ENCODE measurements around the gene KCNAB1. TPM values are rescaled to one million over a fixed set of nuclear protein-coding genes. Genes with fewer than 3 reads are reported as not detected.

KCNAB1 gene
- total and polyA plus RNA-seq, 4 donors = 0.76 to 2.8 (median 1.0) TPM

DNA sequence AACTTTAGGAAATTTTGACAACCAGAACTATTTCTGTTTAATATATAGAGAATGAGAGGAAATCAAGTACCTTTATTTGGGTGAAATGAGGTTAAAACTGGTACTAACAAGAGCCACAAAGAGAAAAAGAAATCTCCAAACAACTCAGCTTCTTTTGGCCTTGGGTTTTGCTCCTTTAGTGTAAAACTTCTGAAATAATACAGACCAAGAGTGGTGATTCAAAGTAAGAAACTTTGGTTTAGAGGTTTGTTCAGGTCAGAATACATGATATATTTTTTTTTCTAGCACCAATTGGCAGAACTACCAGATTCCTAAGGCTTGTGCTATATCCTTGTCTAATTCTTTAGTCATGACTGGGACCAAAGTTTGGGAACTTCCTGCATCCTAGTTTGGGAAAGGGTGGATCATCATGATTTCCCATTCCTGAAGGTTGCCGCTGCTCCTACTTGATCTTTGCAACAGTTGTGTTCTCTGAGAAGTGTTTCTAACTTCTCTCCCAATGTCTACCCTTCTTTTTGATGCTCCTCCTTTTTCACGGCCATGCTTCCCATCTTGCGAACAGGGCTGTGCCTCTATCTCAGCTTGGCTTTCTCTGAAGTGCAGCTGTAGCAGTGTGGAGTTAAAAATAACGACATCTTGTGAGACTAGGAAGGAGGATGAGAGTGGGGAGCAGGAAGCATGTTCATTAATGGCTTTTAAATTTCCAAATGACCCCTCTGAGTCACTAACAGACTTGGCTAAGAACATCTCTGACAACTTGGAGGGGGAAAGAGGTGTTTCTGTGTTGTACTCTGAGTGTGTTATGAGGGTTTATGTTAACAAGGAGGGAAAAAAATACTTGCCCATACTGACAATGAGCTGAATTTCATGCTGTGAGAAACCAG lies 87.7 kb downstream of the KCNAB1 start:
- Histone ChIP-seq H3K36me3 (ENCODE audit: control insufficient read depth in 4 of 4, insufficient read depth in 3 of 4, low read depth in 1 of 4, low read length in 3 of 4) (no peaks in the 10 kb centered on the region), H3K27me3 (ENCODE audit: control insufficient read depth in 4 of 4, insufficient read depth in 4 of 4, low read length in 3 of 4) (no peaks in the 10 kb centered on the region), H3K4me1 (ENCODE audit: control insufficient read depth in 4 of 4, insufficient read depth in 4 of 4, low read length in 3 of 4) (no peaks in the 10 kb centered on the region), H3K27ac (ENCODE audit: low read depth in 1 of 2, low read length in 2 of 2) (no peak overlapping the region), H3K4me3 (ENCODE audit: low read depth in 1 of 3, low read length in 3 of 3) (no peak overlapping the region), H3K9ac (ENCODE audit: low read depth in 1 of 2, low read length in 2 of 2) (no peak overlapping the region), H3K9me3 (ENCODE audit: control insufficient read depth in 4 of 4, low read length in 3 of 4) (no peaks in the 10 kb centered on the region)
- WGBS = 79% methylated on average over 4 of the region's 4 CpGs
- no peak for DNase-seq (ENCODE audit: low spot score)
- TF ChIP-seq SP1 (IDR thresholded peaks at IDR 0.05) (no peak), RAD21 (IDR thresholded peaks at IDR 0.05) (no peak), GABPA (IDR thresholded peaks at IDR 0.05 in 1 of 2, conservative IDR thresholded peaks at IDR 0.05 in 1 of 2) (no peak), FOXA2 (IDR thresholded peaks at IDR 0.05) (no peak), TAF1 (conservative IDR thresholded peaks at IDR 0.05) (no peak), FOXA1 (IDR thresholded peaks at IDR 0.05) (no peak), HNF4A (conservative IDR thresholded peaks at IDR 0.05) (no peak), RXRA (IDR thresholded peaks at IDR 0.05) (no peak), YY1 (IDR thresholded peaks at IDR 0.05) (no peak), NR2F2 (IDR thresholded peaks at IDR 0.05) (no peak), EGR1 (IDR thresholded peaks at IDR 0.05; ENCODE audit: low read depth in 2 of 2) (no peak)
- TF ChIP-seq, protein P1, sequence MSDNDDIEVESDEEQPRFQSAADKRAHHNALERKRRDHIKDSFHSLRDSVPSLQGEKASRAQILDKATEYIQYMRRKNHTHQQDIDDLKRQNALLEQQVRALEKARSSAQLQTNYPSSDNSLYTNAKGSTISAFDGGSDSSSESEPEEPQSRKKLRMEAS (IDR thresholded peaks at IDR 0.05) = no peak
- TF ChIP-seq, protein P2, sequence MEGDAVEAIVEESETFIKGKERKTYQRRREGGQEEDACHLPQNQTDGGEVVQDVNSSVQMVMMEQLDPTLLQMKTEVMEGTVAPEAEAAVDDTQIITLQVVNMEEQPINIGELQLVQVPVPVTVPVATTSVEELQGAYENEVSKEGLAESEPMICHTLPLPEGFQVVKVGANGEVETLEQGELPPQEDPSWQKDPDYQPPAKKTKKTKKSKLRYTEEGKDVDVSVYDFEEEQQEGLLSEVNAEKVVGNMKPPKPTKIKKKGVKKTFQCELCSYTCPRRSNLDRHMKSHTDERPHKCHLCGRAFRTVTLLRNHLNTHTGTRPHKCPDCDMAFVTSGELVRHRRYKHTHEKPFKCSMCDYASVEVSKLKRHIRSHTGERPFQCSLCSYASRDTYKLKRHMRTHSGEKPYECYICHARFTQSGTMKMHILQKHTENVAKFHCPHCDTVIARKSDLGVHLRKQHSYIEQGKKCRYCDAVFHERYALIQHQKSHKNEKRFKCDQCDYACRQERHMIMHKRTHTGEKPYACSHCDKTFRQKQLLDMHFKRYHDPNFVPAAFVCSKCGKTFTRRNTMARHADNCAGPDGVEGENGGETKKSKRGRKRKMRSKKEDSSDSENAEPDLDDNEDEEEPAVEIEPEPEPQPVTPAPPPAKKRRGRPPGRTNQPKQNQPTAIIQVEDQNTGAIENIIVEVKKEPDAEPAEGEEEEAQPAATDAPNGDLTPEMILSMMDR (IDR thresholded peaks at IDR 0.05; ENCODE audit: low read depth, low read length, missing input control) = no peak
- TF ChIP-seq, protein P3, sequence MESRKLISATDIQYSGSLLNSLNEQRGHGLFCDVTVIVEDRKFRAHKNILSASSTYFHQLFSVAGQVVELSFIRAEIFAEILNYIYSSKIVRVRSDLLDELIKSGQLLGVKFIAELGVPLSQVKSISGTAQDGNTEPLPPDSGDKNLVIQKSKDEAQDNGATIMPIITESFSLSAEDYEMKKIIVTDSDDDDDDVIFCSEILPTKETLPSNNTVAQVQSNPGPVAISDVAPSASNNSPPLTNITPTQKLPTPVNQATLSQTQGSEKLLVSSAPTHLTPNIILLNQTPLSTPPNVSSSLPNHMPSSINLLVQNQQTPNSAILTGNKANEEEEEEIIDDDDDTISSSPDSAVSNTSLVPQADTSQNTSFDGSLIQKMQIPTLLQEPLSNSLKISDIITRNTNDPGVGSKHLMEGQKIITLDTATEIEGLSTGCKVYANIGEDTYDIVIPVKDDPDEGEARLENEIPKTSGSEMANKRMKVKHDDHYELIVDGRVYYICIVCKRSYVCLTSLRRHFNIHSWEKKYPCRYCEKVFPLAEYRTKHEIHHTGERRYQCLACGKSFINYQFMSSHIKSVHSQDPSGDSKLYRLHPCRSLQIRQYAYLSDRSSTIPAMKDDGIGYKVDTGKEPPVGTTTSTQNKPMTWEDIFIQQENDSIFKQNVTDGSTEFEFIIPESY (IDR thresholded peaks at IDR 0.05) = no peak
- TF ChIP-seq, protein P4, sequence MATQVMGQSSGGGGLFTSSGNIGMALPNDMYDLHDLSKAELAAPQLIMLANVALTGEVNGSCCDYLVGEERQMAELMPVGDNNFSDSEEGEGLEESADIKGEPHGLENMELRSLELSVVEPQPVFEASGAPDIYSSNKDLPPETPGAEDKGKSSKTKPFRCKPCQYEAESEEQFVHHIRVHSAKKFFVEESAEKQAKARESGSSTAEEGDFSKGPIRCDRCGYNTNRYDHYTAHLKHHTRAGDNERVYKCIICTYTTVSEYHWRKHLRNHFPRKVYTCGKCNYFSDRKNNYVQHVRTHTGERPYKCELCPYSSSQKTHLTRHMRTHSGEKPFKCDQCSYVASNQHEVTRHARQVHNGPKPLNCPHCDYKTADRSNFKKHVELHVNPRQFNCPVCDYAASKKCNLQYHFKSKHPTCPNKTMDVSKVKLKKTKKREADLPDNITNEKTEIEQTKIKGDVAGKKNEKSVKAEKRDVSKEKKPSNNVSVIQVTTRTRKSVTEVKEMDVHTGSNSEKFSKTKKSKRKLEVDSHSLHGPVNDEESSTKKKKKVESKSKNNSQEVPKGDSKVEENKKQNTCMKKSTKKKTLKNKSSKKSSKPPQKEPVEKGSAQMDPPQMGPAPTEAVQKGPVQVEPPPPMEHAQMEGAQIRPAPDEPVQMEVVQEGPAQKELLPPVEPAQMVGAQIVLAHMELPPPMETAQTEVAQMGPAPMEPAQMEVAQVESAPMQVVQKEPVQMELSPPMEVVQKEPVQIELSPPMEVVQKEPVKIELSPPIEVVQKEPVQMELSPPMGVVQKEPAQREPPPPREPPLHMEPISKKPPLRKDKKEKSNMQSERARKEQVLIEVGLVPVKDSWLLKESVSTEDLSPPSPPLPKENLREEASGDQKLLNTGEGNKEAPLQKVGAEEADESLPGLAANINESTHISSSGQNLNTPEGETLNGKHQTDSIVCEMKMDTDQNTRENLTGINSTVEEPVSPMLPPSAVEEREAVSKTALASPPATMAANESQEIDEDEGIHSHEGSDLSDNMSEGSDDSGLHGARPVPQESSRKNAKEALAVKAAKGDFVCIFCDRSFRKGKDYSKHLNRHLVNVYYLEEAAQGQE (IDR thresholded peaks at IDR 0.05) = no peak

Data from liver (tissue), 9 donors.